Measurements from ENCODE around the gene EZR. TPM values are rescaled to one million over a fixed set of nuclear protein-coding genes. Genes with fewer than 3 reads are reported as not detected.

The EZR gene
- total RNA-seq, 2 experiments from 2014 or later = 177 to 180 TPM

GRCh38 chr6:158780246-158780884, 38.8 kb downstream of the EZR start:
- H3K27me3 Mint-ChIP-seq (ENCODE audit: low read depth) = no peaks in the 10 kb centered on the region
- H3K27ac Mint-ChIP-seq = no peak overlapping the region
- ATAC-seq = no peak
- ChIA-PET CTCF (interaction anchor here (0.7 to 1.7 kb wide), 3 partner anchors 9 to 192 kb away, joined by 3 to 8 read pairs (median 4); no protein-coding TSS in a partner anchor), POLR2A (interaction anchor here (0.7 to 1.5 kb wide), 2 partner anchors 12 to 957 kb away, joined by 3 read pairs; no protein-coding TSS in a partner anchor)
- DNase-seq = no peak
- H3K4me1 Mint-ChIP-seq (ENCODE audit: low read depth) = peaks cover 31% of the 10 kb centered on the region
- no peaks in the 10 kb centered on the region for H3K9me3 Mint-ChIP-seq (ENCODE audit: insufficient read depth)
- no peak overlapping the region for H3K4me3 Mint-ChIP-seq
- peaks cover 88% of the 10 kb centered on the region for H3K36me3 Mint-ChIP-seq (ENCODE audit: low read depth)

GRCh38 chr6:158778005-158778527, 41.1 kb downstream of the EZR start:
- no peak overlapping the region for H3K4me3 Mint-ChIP-seq
- no peak overlapping the region for H3K27ac Mint-ChIP-seq
- ChIA-PET CTCF (interaction anchor here (1.6 kb wide), 1 partner anchor 193 kb away, joined by 3 read pairs; no protein-coding TSS in a partner anchor), POLR2A (no interaction called here)
- H3K4me1 Mint-ChIP-seq (ENCODE audit: low read depth) = peaks cover 23% of the 10 kb centered on the region
- H3K9me3 Mint-ChIP-seq (ENCODE audit: insufficient read depth) = no peaks in the 10 kb centered on the region
- ATAC-seq (no peak), DNase-seq (no peak)
- H3K36me3 Mint-ChIP-seq (ENCODE audit: low read depth) = peaks cover 82% of the 10 kb centered on the region
- no peaks in the 10 kb centered on the region for H3K27me3 Mint-ChIP-seq (ENCODE audit: low read depth)

- Mint-ChIP-seq H3K36me3 (ENCODE audit: low read depth) (peaks cover 82% of the 10 kb centered on the region), H3K27ac (peak overlapping the region; percentile 51), H3K27me3 (ENCODE audit: low read depth) (no peaks in the 10 kb centered on the region), H3K9me3 (ENCODE audit: insufficient read depth) (no peaks in the 10 kb centered on the region), H3K4me3 (no peak overlapping the region), H3K4me1 (ENCODE audit: low read depth) (peaks cover 29% of the 10 kb centered on the region)
- ChIA-PET CTCF (interaction anchor here (1.6 kb wide), 1 partner anchor 194 kb away, joined by 3 read pairs; no protein-coding TSS in a partner anchor), POLR2A (no interaction called here)
- no peak for ATAC-seq
- no peak for DNase-seq
Observed at GRCh38 chr6:158777510-158777909, 41.7 kb downstream of the EZR start.

GRCh38 chr6:158776737-158777136, 42.4 kb downstream of the EZR start:
- Mint-ChIP-seq H3K4me3 (no peak overlapping the region), H3K27ac (peak overlapping the region; percentile 62), H3K4me1 (ENCODE audit: low read depth) (peaks cover 33% of the 10 kb centered on the region), H3K27me3 (ENCODE audit: low read depth) (no peaks in the 10 kb centered on the region), H3K36me3 (ENCODE audit: low read depth) (peaks cover 81% of the 10 kb centered on the region), H3K9me3 (ENCODE audit: insufficient read depth) (no peaks in the 10 kb centered on the region)
- DNase-seq (no peak), ATAC-seq (no peak)
- CTCF ChIA-PET = interaction anchor here (1.6 kb wide), 1 partner anchor 194 kb away, joined by 3 read pairs; no protein-coding TSS in a partner anchor
- POLR2A ChIA-PET = no interaction called here

GRCh38 chr6:158775832-158776231, 43.3 kb downstream of the EZR start:
- ChIA-PET CTCF (interaction anchor here (0.8 kb wide), 1 partner anchor 197 kb away, joined by 3 read pairs; no protein-coding TSS in a partner anchor), POLR2A (no interaction called here)
- peaks cover 41% of the 10 kb centered on the region for H3K4me1 Mint-ChIP-seq (ENCODE audit: low read depth)
- H3K4me3 Mint-ChIP-seq = no peak overlapping the region
- H3K9me3 Mint-ChIP-seq (ENCODE audit: insufficient read depth) = no peaks in the 10 kb centered on the region
- DNase-seq = no peak
- ATAC-seq = no peak
- H3K27me3 Mint-ChIP-seq (ENCODE audit: low read depth) = no peaks in the 10 kb centered on the region
- peaks cover 81% of the 10 kb centered on the region for H3K36me3 Mint-ChIP-seq (ENCODE audit: low read depth)
- H3K27ac Mint-ChIP-seq = no peak overlapping the region

- Mint-ChIP-seq H3K27ac (no peak overlapping the region), H3K4me3 (no peak overlapping the region), H3K4me1 (ENCODE audit: low read depth) (peaks cover 40% of the 10 kb centered on the region), H3K9me3 (ENCODE audit: insufficient read depth) (no peaks in the 10 kb centered on the region), H3K27me3 (ENCODE audit: low read depth) (no peaks in the 10 kb centered on the region), H3K36me3 (ENCODE audit: low read depth) (peaks cover 80% of the 10 kb centered on the region)
- POLR2A ChIA-PET = no interaction called here
- CTCF ChIA-PET = interaction anchor here (0.6 to 0.8 kb wide), 2 partner anchors 84 to 198 kb away, joined by 3 read pairs; no protein-coding TSS in a partner anchor
- ATAC-seq = no peak
- no peak for DNase-seq
Observed at GRCh38 chr6:158774717-158775449, 44.3 kb downstream of the EZR start.

GRCh38 chr6:158773581-158774449, 45.4 kb downstream of the EZR start:
- ChIA-PET CTCF (no interaction called here), POLR2A (no interaction called here)
- Mint-ChIP-seq H3K4me3 (no peak overlapping the region), H3K9me3 (ENCODE audit: insufficient read depth) (no peaks in the 10 kb centered on the region), H3K27ac (peak overlapping the region; percentile 23), H3K36me3 (ENCODE audit: low read depth) (peaks cover 84% of the 10 kb centered on the region), H3K27me3 (ENCODE audit: low read depth) (no peaks in the 10 kb centered on the region), H3K4me1 (ENCODE audit: low read depth) (peaks cover 40% of the 10 kb centered on the region)
- no peak for DNase-seq
- no peak for ATAC-seq

GRCh38 chr6:158772851-158773371, 46.3 kb downstream of the EZR start:
- Mint-ChIP-seq H3K9me3 (ENCODE audit: insufficient read depth) (no peaks in the 10 kb centered on the region), H3K4me3 (no peak overlapping the region)

GRCh38 chr6:158772172-158772571, 47.0 kb downstream of the EZR start:
- Mint-ChIP-seq H3K9me3 (ENCODE audit: insufficient read depth) (no peaks in the 10 kb centered on the region), H3K27me3 (ENCODE audit: low read depth) (no peaks in the 10 kb centered on the region), H3K4me3 (no peak overlapping the region), H3K27ac (peak overlapping the region; percentile 76), H3K36me3 (ENCODE audit: low read depth) (peaks cover 86% of the 10 kb centered on the region), H3K4me1 (ENCODE audit: low read depth) (peaks cover 37% of the 10 kb centered on the region)
- DNase-seq = no peak
- ChIA-PET POLR2A (interaction anchor here (1.1 kb wide), 1 partner anchor 9 kb away, joined by 6 read pairs; no protein-coding TSS in a partner anchor), CTCF (interaction anchor here (0.9 to 2.1 kb wide), 3 partner anchors 69 to 339 kb away, joined by 3 to 8 read pairs (median 3); no protein-coding TSS in a partner anchor)
- no peak for ATAC-seq

More at GRCh38 chr6:158772851-158773371, 46.3 kb downstream of the EZR start:
- Mint-ChIP-seq H3K27ac (peak overlapping the region; percentile 66), H3K36me3 (ENCODE audit: low read depth) (peaks cover 86% of the 10 kb centered on the region), H3K27me3 (ENCODE audit: low read depth) (no peaks in the 10 kb centered on the region), H3K4me1 (ENCODE audit: low read depth) (peaks cover 40% of the 10 kb centered on the region)
- ATAC-seq = no peak
- POLR2A ChIA-PET = no interaction called here
- DNase-seq = no peak
- CTCF ChIA-PET = interaction anchor here (0.9 to 2.1 kb wide), 3 partner anchors 70 to 338 kb away, joined by 3 to 8 read pairs (median 3); no protein-coding TSS in a partner anchor

- ChIA-PET POLR2A (interaction anchor here (1.1 kb wide), 1 partner anchor 8 kb away, joined by 6 read pairs; no protein-coding TSS in a partner anchor), CTCF (interaction anchor here (2.1 kb wide), 1 partner anchor 201 kb away, joined by 8 read pairs; no protein-coding TSS in a partner anchor)
- Mint-ChIP-seq H3K36me3 (ENCODE audit: low read depth) (peaks cover 86% of the 10 kb centered on the region), H3K4me1 (ENCODE audit: low read depth) (peaks cover 34% of the 10 kb centered on the region), H3K4me3 (no peak overlapping the region), H3K27me3 (ENCODE audit: low read depth) (no peaks in the 10 kb centered on the region), H3K9me3 (ENCODE audit: insufficient read depth) (no peaks in the 10 kb centered on the region), H3K27ac (peak overlapping the region; percentile 76)
- ATAC-seq = peak; percentile 4
- no peak for DNase-seq
Observed at GRCh38 chr6:158771399-158772152, 47.6 kb downstream of the EZR start.
